MM.1S (cell line): ENCODE results near the gene MEMO1.
"Not testable (repeated sequence)": the region's sequence is repeated elsewhere in the genome, so short reads cannot be mapped to it uniquely, and the experiment has no call there.

Source experiments
- DNase-seq: peaks from one replicate; pipeline ENCODE4 v3.0.0-alpha.2; 2015
- H2AFZ ChIP-seq: fragments of 300-600 bp; sonication (generic); 2 replicates; pipeline ENCODE4 v1.6.0; 2016; ENCODE audit warnings: antibody characterized with exemption, low read length
- H3F3A ChIP-seq: fragments of 300-600 bp; sonication (generic); 2 replicates; pipeline ENCODE4 v1.6.1; 2016; ENCODE audit warnings: mild to moderate bottlenecking, antibody characterized with exemption, low read length, moderate library complexity, mixed read lengths; ENCODE audit not compliant: insufficient read depth
- H3K27ac ChIP-seq: fragments of 300-600 bp; sonication (generic); 2 replicates; pipeline ENCODE4 v1.5.1; 2016; ENCODE audit warnings: mild to moderate bottlenecking, low read length
- H3K27me3 ChIP-seq: fragments of 300-600 bp; sonication (generic); replicated peaks from 2 replicates; pipeline ENCODE4 v1.6.0; 2016; ENCODE audit warnings: low read length; ENCODE audit not compliant: insufficient read depth
- H3K36me3 ChIP-seq: fragments of 300-600 bp; sonication (generic); replicated peaks from 2 replicates; pipeline ENCODE4 v1.6.1; 2016; ENCODE audit warnings: mild to moderate bottlenecking, low read length, mixed read lengths; ENCODE audit not compliant: insufficient read depth
- H3K4me1 ChIP-seq: fragments of 300-600 bp; sonication (generic); 2 replicates; pipeline ENCODE4 v1.6.1; 2016; ENCODE audit warnings: low read length, mixed read lengths
- H3K4me2 ChIP-seq: fragments of 300-600 bp; sonication (generic); 2 replicates; pipeline ENCODE4 v1.6.0; 2016; ENCODE audit warnings: low read depth, low read length
- H3K4me3 ChIP-seq: fragments of 300-600 bp; sonication (generic); 2 replicates; pipeline ENCODE4 v1.5.1; 2016; ENCODE audit warnings: low read length, mixed read lengths
- H3K79me2 ChIP-seq: fragments of 300-600 bp; sonication (generic); 2 replicates; pipeline ENCODE4 v1.6.1; 2016; ENCODE audit warnings: mixed run types, low read length, mixed read lengths
- H3K9ac ChIP-seq: fragments of 300-600 bp; sonication (generic); 2 replicates; pipeline ENCODE4 v1.6.1; 2016; ENCODE audit warnings: low read length, mixed read lengths
- H3K9me2 ChIP-seq: fragments of 300-600 bp; sonication (generic); replicated peaks from 2 replicates; pipeline ENCODE4 v1.6.1; 2016; ENCODE audit warnings: mild to moderate bottlenecking, low read length, mixed read lengths; ENCODE audit not compliant: insufficient read depth
- H3K9me3 ChIP-seq: fragments of 300-600 bp; sonication (generic); replicated peaks from 2 replicates; pipeline ENCODE4 v1.6.1; 2016; ENCODE audit warnings: mild to moderate bottlenecking, low read length, mixed read lengths; ENCODE audit not compliant: insufficient read depth
- H4K20me1 ChIP-seq: fragments of 300-600 bp; sonication (generic); 2 replicates; pipeline ENCODE4 v1.6.1; 2016; ENCODE audit warnings: mild to moderate bottlenecking, low read length, moderate library complexity, mixed read lengths; ENCODE audit not compliant: insufficient read depth
- CTCF ChIP-seq: fragments of 300-600 bp; sonication (generic); IDR thresholded peaks from 2 replicates; pipeline ENCODE4 v1.5.1; 2016; ENCODE audit warnings: antibody characterized with exemption, low read length, mixed read lengths
- EZH2 ChIP-seq: fragments of 300-600 bp; sonication (generic); optimal IDR thresholded peaks from 2 replicates; pipeline ENCODE3; 2017; ENCODE audit warnings: low read depth, mild to moderate bottlenecking, antibody characterized with exemption, low read length, mixed read lengths
- EZH2phosphoT487 ChIP-seq: fragments of 300-600 bp; sonication (generic); IDR thresholded peaks from 2 replicates; pipeline ENCODE4 v1.6.1; 2018; ENCODE audit warnings: antibody characterized with exemption, low read length

MEMO1 gene

GRCh38 chr2:31920962-31921361, 89.8 kb downstream of the MEMO1 start:
- Histone ChIP-seq H4K20me1 (no peaks in the 10 kb centered on the region; the same call in 1 of the 2 replicates), H2AFZ (no peak overlapping the region), H3K9me2 (no peaks in the 10 kb centered on the region), H3K9ac (no peak overlapping the region), H3F3A (no peaks in the 10 kb centered on the region), H3K4me2 (no peak overlapping the region), H3K4me3 (no peak overlapping the region), H3K36me3 (no peaks in the 10 kb centered on the region; the same call in 1 of the 2 replicates), H3K9me3 (no peaks in the 10 kb centered on the region), H3K27me3 (no peaks in the 10 kb centered on the region), H3K27ac (no peak overlapping the region), H3K4me1 (no peaks in the 10 kb centered on the region), H3K79me2 (no peaks in the 10 kb centered on the region)
- TF ChIP-seq EZH2 = no peak
- no peak for TF ChIP-seq CTCF
- TF ChIP-seq EZH2phosphoT487 = no peak
- DNase-seq = no peak

GRCh38 chr2:31919499-31919898, 91.3 kb downstream of the MEMO1 start:
- H3K79me2 ChIP-seq = no peaks in the 10 kb centered on the region
- H3K27me3 ChIP-seq = no peaks in the 10 kb centered on the region
- no peaks in the 10 kb centered on the region for H3K9me2 ChIP-seq
- H3F3A ChIP-seq = no peaks in the 10 kb centered on the region
- no peak overlapping the region for H3K4me2 ChIP-seq
- no peaks in the 10 kb centered on the region for H3K9me3 ChIP-seq
- no peak overlapping the region for H3K27ac ChIP-seq
- H3K9ac ChIP-seq = no peak overlapping the region
- no peak for DNase-seq
- no peaks in the 10 kb centered on the region; the same call in 1 of the 2 replicates for H3K36me3 ChIP-seq
- H2AFZ ChIP-seq = no peak overlapping the region
- H4K20me1 ChIP-seq = no peaks in the 10 kb centered on the region; the same call in 1 of the 2 replicates
- no peaks in the 10 kb centered on the region for H3K4me1 ChIP-seq
- no peak for TF ChIP-seq EZH2
- TF ChIP-seq EZH2phosphoT487 = no peak
- TF ChIP-seq CTCF = no peak
- H3K4me3 ChIP-seq = no peak overlapping the region

- Histone ChIP-seq H3K27ac (no peak overlapping the region), H3K36me3 (no peaks in the 10 kb centered on the region), H3K4me3 (no peak overlapping the region), H3K9me3 (no peaks in the 10 kb centered on the region), H3K9me2 (no peaks in the 10 kb centered on the region), H3F3A (0 out of 2 replicates have a peak, but pooled peaks cover 6% of the 10 kb centered on the region), H3K4me2 (no peak overlapping the region), H3K27me3 (no peaks in the 10 kb centered on the region), H3K9ac (no peak overlapping the region), H2AFZ (no peak overlapping the region), H3K4me1 (peaks cover 17% of the 10 kb centered on the region), H3K79me2 (0 out of 2 replicates have a peak, but pooled peaks cover 4% of the 10 kb centered on the region), H4K20me1 (no peaks in the 10 kb centered on the region)
- TF ChIP-seq EZH2 (no peak), CTCF (no peak), EZH2phosphoT487 (no peak)
- no peak for DNase-seq
These were observed 101.1 kb downstream of the MEMO1 start for GRCh38 chr2:31909661-31910060.

- H3K27ac ChIP-seq, H3K36me3 ChIP-seq, H2AFZ ChIP-seq, H3K9me2 ChIP-seq, H3K4me2 ChIP-seq, H4K20me1 ChIP-seq, H3K4me3 ChIP-seq, H3K79me2 ChIP-seq, DNase-seq, H3K9ac ChIP-seq, H3K27me3 ChIP-seq, H3K9me3 ChIP-seq: not testable (repeated sequence)
- H3K4me1 ChIP-seq = peaks cover 28% of the 10 kb centered on the region
- peaks cover 13% of the 10 kb centered on the region; the same call in 1 of the 2 replicates for H3F3A ChIP-seq
These were observed 103.3 kb downstream of the MEMO1 start for GRCh38 chr2:31907491-31907890.
